Glutamatergic neuron (in vitro differentiated cells): ENCODE data around the gene WHAMM. TPM values are rescaled to one million over a fixed set of nuclear protein-coding genes. Genes with fewer than 3 reads are reported as not detected.
"Not testable (repeated sequence)": the region's sequence is repeated elsewhere in the genome, so short reads cannot be mapped to it uniquely, and the experiment has no call there.

Experiments
- DNase-seq: peaks from one replicate; pipeline ENCODE4 v3.0.0; 2022
- H3K27ac Mint-ChIP-seq: one replicate; pipeline ENCODE4 v1.8.0; 2020; ENCODE audit warnings: mild to moderate bottlenecking, mixed read lengths, inconsistent platforms; ENCODE audit not compliant: unreplicated experiment
- H3K27me3 Mint-ChIP-seq: one replicate; pipeline ENCODE4 v1.8.0; 2020; ENCODE audit warnings: mild to moderate bottlenecking, moderate library complexity, mixed read lengths, inconsistent platforms; ENCODE audit not compliant: unreplicated experiment
- H3K36me3 Mint-ChIP-seq: one replicate; pipeline ENCODE4 v1.8.0; 2020; ENCODE audit warnings: mild to moderate bottlenecking, mixed read lengths, inconsistent platforms; ENCODE audit not compliant: unreplicated experiment
- H3K4me1 Mint-ChIP-seq: one replicate; pipeline ENCODE4 v1.8.0; 2020; ENCODE audit warnings: mild to moderate bottlenecking, low read depth, mixed read lengths, inconsistent platforms; ENCODE audit not compliant: unreplicated experiment
- H3K4me3 Mint-ChIP-seq: one replicate; pipeline ENCODE4 v1.8.0; 2020; ENCODE audit warnings: mild to moderate bottlenecking, mixed read lengths, inconsistent platforms; ENCODE audit not compliant: unreplicated experiment
- H3K9me3 Mint-ChIP-seq: one replicate; pipeline ENCODE4 v1.8.0; 2020; ENCODE audit warnings: mild to moderate bottlenecking, moderate library complexity, mixed read lengths, inconsistent platforms; ENCODE audit not compliant: unreplicated experiment
- CTCF ChIP-seq: fragments of 200-600 bp; sonication (generic); IDR thresholded peaks from one replicate; pipeline ENCODE4 v1.5.0; 2021; ENCODE audit not compliant: partially characterized antibody, unreplicated experiment
- total RNA-seq: library from RNA; stranded (reverse); fragmentation: NEBNext Ultra II Directional; extraction: Animal tissue kit (Norgen Biotek cat#: 25700); gene quantifications from one replicate; pipeline ENCODE4 v1.2.1, GENCODE V29; 2021; ENCODE audit not compliant: unreplicated experiment

Gene WHAMM
- total RNA-seq, 1 donor from 2014 or later = 4.2 TPM

- Mint-ChIP-seq H3K27ac (no peak overlapping the region), H3K27me3 (peaks cover 2% of the 10 kb centered on the region), H3K9me3 (peaks cover 2% of the 10 kb centered on the region), H3K36me3 (no peaks in the 10 kb centered on the region), H3K4me3 (no peak overlapping the region), H3K4me1 (no peaks in the 10 kb centered on the region)
- no peak for DNase-seq
- no peak for TF ChIP-seq CTCF
Observed at GRCh38 chr15:82856397-82857170, 47.2 kb downstream of the WHAMM start.

DNA sequence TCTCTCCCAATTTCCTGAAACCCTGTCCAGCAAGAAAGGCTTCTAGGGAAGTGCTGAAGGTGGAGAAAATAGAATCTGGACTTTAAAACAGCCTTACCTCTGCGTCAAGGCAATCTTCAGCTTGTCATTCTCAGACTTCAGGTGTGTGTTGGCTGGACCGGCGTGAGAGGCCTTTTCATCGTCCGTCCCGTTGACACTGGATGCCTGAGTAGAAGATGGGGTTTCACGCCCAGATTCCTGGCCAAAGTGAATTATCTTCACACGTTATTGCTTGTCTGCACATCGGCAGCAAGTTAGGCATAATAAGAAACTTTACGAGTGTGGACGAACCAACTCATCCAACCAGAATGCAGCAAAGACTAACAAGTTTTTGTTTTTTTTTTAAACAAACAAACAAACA is 49.5 kb downstream of the WHAMM start:
- Mint-ChIP-seq H3K9me3 (peaks cover 2% of the 10 kb centered on the region), H3K27ac (no peak overlapping the region), H3K36me3 (no peaks in the 10 kb centered on the region), H3K4me3 (no peak overlapping the region), H3K4me1 (no peaks in the 10 kb centered on the region), H3K27me3 (peaks cover 2% of the 10 kb centered on the region)
- no peak for DNase-seq
- no peak for TF ChIP-seq CTCF

GRCh38 chr15:82862886-82863285 is 53.5 kb downstream of the WHAMM start:
- H3K27ac Mint-ChIP-seq = no peak overlapping the region
- no peak for TF ChIP-seq CTCF
- H3K36me3 Mint-ChIP-seq = peaks cover 9% of the 10 kb centered on the region
- no peaks in the 10 kb centered on the region for H3K9me3 Mint-ChIP-seq
- DNase-seq = no peak
- no peaks in the 10 kb centered on the region for H3K4me1 Mint-ChIP-seq
- no peak overlapping the region for H3K4me3 Mint-ChIP-seq
- H3K27me3 Mint-ChIP-seq = no peaks in the 10 kb centered on the region

DNA sequence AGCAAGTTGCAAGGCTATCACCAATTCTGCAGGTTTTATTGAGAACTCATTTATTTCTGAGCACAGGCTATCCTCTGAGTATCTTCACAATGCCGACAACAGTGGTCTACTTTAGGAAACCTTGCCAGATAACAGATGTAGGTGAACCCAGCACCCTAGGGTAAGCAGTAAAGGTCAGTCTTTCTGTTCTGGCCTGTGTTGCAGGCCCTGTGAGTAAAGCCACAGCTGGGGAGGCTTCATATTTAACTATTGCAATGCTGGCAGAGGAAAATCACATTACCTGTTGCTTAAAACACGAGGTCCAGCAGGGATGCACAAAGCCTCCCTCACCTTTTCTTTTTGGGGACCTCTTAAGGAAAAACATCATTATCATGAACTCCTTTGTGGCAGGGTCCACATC is 55.5 kb downstream of the WHAMM start:
- no peaks in the 10 kb centered on the region for H3K9me3 Mint-ChIP-seq
- H3K27me3 Mint-ChIP-seq = no peaks in the 10 kb centered on the region
- no peaks in the 10 kb centered on the region for H3K4me1 Mint-ChIP-seq
- no peak overlapping the region for H3K27ac Mint-ChIP-seq
- no peak overlapping the region for H3K4me3 Mint-ChIP-seq
- DNase-seq = no peak
- TF ChIP-seq CTCF = no peak
- H3K36me3 Mint-ChIP-seq = peaks cover 9% of the 10 kb centered on the region

DNA sequence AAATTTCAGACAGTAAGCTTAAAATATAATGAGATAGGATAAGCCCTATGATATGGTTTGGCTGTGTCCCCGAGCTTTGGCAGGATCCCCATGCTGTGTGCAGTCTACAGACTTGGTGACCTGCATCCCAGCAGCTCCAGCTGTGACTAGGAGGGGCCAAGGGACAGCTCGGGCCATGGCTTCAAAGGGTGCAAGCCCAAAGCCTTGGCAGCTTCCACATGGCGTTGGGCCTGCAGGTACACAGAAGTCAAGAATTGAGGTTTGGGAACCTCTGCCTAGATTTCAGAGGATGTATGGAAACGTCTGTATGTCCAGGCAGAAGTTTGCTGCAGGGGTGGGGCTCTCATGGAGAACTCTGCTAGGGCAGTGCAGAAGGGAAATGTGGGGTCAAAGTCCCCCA is 56.2 kb downstream of the WHAMM start:
- not testable (repeated sequence) for H3K4me1 Mint-ChIP-seq, DNase-seq, H3K27me3 Mint-ChIP-seq, H3K4me3 Mint-ChIP-seq, H3K9me3 Mint-ChIP-seq, H3K36me3 Mint-ChIP-seq, H3K27ac Mint-ChIP-seq

DNA sequence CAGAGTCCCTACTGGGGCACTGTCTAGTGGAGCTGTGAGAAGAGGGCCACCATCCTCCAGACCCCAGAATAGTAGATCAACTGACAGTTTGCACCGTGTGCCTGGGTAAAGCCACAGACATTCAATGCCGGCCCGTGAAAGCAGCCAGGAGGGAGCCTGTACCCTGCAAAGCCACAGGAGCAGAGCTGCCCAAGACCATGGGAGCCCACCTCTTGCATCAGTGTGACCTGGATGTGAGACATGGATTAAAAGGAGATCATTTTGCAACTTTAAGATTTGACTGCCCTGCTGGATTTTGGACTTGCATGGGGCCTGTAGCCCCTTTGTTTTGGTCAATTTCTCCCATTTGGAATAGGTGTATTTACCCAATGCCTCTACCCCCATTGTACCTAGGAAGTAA is 56.6 kb downstream of the WHAMM start:
- H3K4me1 Mint-ChIP-seq = not testable (repeated sequence)

More for the DNA sequence above, 56.6 kb downstream of the WHAMM start:
- H3K27me3 Mint-ChIP-seq, DNase-seq, H3K36me3 Mint-ChIP-seq, H3K27ac Mint-ChIP-seq, H3K9me3 Mint-ChIP-seq, H3K4me3 Mint-ChIP-seq: not testable (repeated sequence)
